ENCODE data around the gene TCL1A.

GRCh38 chr14:95756127-95756526, 42.2 kb upstream of the TCL1A start:
- TF ChIP-seq REST (IDR thresholded peaks at IDR 0.05; ENCODE audit: insufficient read depth in 1 of 2, low read depth in 2 of 2, low read length in 2 of 2) (no peak), POLR2AphosphoS5 (IDR thresholded peaks at IDR 0.05; ENCODE audit: low read depth, low read length) (no peak), TAF1 (IDR thresholded peaks at IDR 0.05; ENCODE audit: borderline replicate concordance, insufficient read depth, low read length) (no peak)

Measured in PFSK-1 (cell line).